ENCODE results near the gene ARHGAP26.

DNA sequence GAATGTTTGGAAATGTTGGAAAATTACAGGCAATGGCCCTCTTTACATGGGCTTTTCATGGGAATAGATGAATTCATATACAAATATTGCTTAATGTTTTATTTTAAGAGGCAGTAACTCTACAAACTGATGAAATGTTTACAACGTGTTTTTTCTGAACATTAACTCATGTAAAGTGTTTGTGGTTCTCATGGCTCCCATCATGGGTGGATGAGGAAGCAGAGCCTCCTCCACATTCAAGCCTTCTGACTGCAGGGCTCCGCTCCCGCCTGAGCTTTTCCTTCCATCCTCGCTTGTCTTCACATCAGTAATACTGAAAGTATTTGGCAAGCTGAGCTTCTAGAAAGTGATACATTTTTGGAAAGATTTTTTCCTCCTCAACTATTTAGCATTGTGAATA, 204.2 kb downstream of the ARHGAP26 start:
- TF ChIP-seq CTCF (IDR thresholded peaks at IDR 0.05; ENCODE audit: extremely low read depth in 1 of 2, insufficient read depth in 1 of 2, low read depth in 1 of 2, low read length in 2 of 2) (no peak), POLR2AphosphoS5 (IDR thresholded peaks at IDR 0.05; ENCODE audit: insufficient read depth, low read depth, low read length) (no peak), MAX (IDR thresholded peaks at IDR 0.05; ENCODE audit: insufficient read depth, insufficient read length) (no peak), EZH2 (IDR thresholded peaks at IDR 0.05; ENCODE audit: borderline replicate concordance, low read depth, low read length, severe bottlenecking) (no peak), POLR2A (IDR thresholded peaks at IDR 0.05; ENCODE audit: low read depth, low read length) (no peak), GATA2 (IDR thresholded peaks at IDR 0.05; ENCODE audit: insufficient read depth, insufficient read length, low read depth, low read length) (no peak), JUN (IDR thresholded peaks at IDR 0.05; ENCODE audit: borderline replicate concordance, insufficient read depth, insufficient read length, low read depth) (no peak)
